Sigmoid colon (tissue), 4 donors: ENCODE measurements around the gene SPPL2B.

ENCODE experiments used
- CTCF ChIP-seq, 4 experiments: fragments of 450-650 bp in 3 of 4; fragments of 200-600 bp in 1 of 4; IDR thresholded peaks; one replicate each; pipeline ENCODE4 v1.5.1; 2016 to 2019; ENCODE audit warnings: antibody characterized with exemption in 4 of 4, mild to moderate bottlenecking in 3 of 4, moderate library complexity in 2 of 4
- EP300 ChIP-seq, 4 donors: sonication (generic); formaldehyde crosslinking; IDR thresholded peaks; one replicate each; pipeline ENCODE4 v1.6.1; 2017; ENCODE audit warnings: antibody characterized with exemption in 4 of 4
- POLR2A ChIP-seq, 2 donors: fragments of 450-650 bp; IDR thresholded peaks; one replicate each; pipeline ENCODE4 v1.6.1; 2016; ENCODE audit warnings: antibody characterized with exemption in 2 of 2, mild to moderate bottlenecking in 2 of 2, moderate library complexity in 2 of 2

GRCh38 chr19:2353159-2353886 is 24.8 kb downstream of the SPPL2B start:
- no peak for TF ChIP-seq CTCF (IDR thresholded peaks at IDR 0.05)
- TF ChIP-seq POLR2A (IDR thresholded peaks at IDR 0.05): no peak
- TF ChIP-seq EP300 (IDR thresholded peaks at IDR 0.05): no peak
